ENCODE measurements around the gene AK5. TPM values are rescaled to one million over a fixed set of nuclear protein-coding genes. Genes with fewer than 3 reads are reported as not detected.

AK5 gene
- polyA plus RNA-seq (2013) = 0.58 TPM

- H3K27me3 ChIP-seq (replicated peaks in 2 of 5; ENCODE audit: control insufficient read depth in 4 of 5, insufficient read depth in 5 of 5, low read length in 4 of 5) = peaks cover 0 to 48% (median 22%) of the 10 kb centered on the region in 5 experiments
- no peak within 1 kb of the TSS for H3K27ac ChIP-seq (ENCODE audit: insufficient read depth in 1 of 2, low read depth in 1 of 2, low read length in 2 of 2, poor library complexity in 1 of 2, severe bottlenecking in 2 of 2)
- ChIA-PET POLR2A (no interaction called here), CTCF (interaction anchor here (0.6 to 1.4 kb wide), 5 partner anchors 12 to 62 kb away, joined by 3 to 4 read pairs (median 3); no protein-coding TSS in a partner anchor)
- DNase-seq = peak in 2 of 3 donors; percentile 48 to 57
- no peaks in the 10 kb centered on the region for H3K9me3 ChIP-seq (ENCODE audit: control extremely low read depth in 1 of 5, control insufficient read depth in 4 of 5, insufficient read depth in 2 of 5, low read depth in 1 of 5, low read length in 4 of 5)
- H3K36me3 ChIP-seq (ENCODE audit: control insufficient read depth in 4 of 4, insufficient read depth in 4 of 4, low read length in 3 of 4) = no peaks in the 10 kb centered on the region
- H3K4me1 ChIP-seq (ENCODE audit: control extremely low read depth in 1 of 4, control insufficient read depth in 4 of 4, insufficient read depth in 4 of 4, low read length in 3 of 4) = peaks cover 9 to 36% (median 29%) of the 10 kb centered on the region in 4 experiments
- peak within 1 kb of the TSS; percentile 36 to 69 (median 65) for H3K4me3 ChIP-seq (ENCODE audit: control insufficient read depth in 1 of 7, extremely low read depth in 1 of 7, insufficient read depth in 4 of 7, low read depth in 2 of 7, low read length in 6 of 7)
- 1% methylated on average over 43 of the region's 71 CpGs for WGBS (ENCODE audit: insufficient coverage)
These were observed at the start of gene AK5 for GRCh38 chr1:77281491-77282186. AK5 (plus strand) TSS chr1:77282019; CDS start chr1:77282314, 295 bp downstream.

- no peak for DNase-seq
- Histone ChIP-seq H3K27me3 (replicated peaks in 2 of 5; ENCODE audit: control insufficient read depth in 4 of 5, insufficient read depth in 5 of 5, low read length in 4 of 5) (no peaks in the 10 kb centered on the region), H3K4me3 (ENCODE audit: control insufficient read depth in 1 of 7, extremely low read depth in 1 of 7, insufficient read depth in 4 of 7, low read depth in 2 of 7, low read length in 6 of 7) (no peak overlapping the region), H3K4me1 (ENCODE audit: control extremely low read depth in 1 of 4, control insufficient read depth in 4 of 4, insufficient read depth in 4 of 4, low read length in 3 of 4) (peaks cover under 1 to 5% (median 2%) of the 10 kb centered on the region in 4 experiments), H3K9me3 (ENCODE audit: control extremely low read depth in 1 of 5, control insufficient read depth in 4 of 5, insufficient read depth in 2 of 5, low read depth in 1 of 5, low read length in 4 of 5) (peaks cover 0 to 7% (median 2%) of the 10 kb centered on the region in 5 experiments), H3K36me3 (ENCODE audit: control insufficient read depth in 4 of 4, insufficient read depth in 4 of 4, low read length in 3 of 4) (no peaks in the 10 kb centered on the region), H3K27ac (ENCODE audit: insufficient read depth in 1 of 2, low read depth in 1 of 2, low read length in 2 of 2, poor library complexity in 1 of 2, severe bottlenecking in 2 of 2) (no peak overlapping the region)
- WGBS (ENCODE audit: insufficient coverage) = no CpG with 5 or more reads among the region's 1 CpG
- CTCF ChIA-PET = no interaction called here
- POLR2A ChIA-PET = no interaction called here
These were observed 49.0 kb upstream of the AK5 start for GRCh38 chr1:77232829-77233228.

- no peak for DNase-seq
- Histone ChIP-seq H3K4me3 (ENCODE audit: control insufficient read depth in 1 of 7, extremely low read depth in 1 of 7, insufficient read depth in 4 of 7, low read depth in 2 of 7, low read length in 6 of 7) (no peak overlapping the region), H3K4me1 (ENCODE audit: control extremely low read depth in 1 of 4, control insufficient read depth in 4 of 4, insufficient read depth in 4 of 4, low read length in 3 of 4) (no peaks in the 10 kb centered on the region), H3K9me3 (ENCODE audit: control extremely low read depth in 1 of 5, control insufficient read depth in 4 of 5, insufficient read depth in 2 of 5, low read depth in 1 of 5, low read length in 4 of 5) (peaks cover 0 to 7% (median 2%) of the 10 kb centered on the region in 5 experiments), H3K36me3 (ENCODE audit: control insufficient read depth in 4 of 4, insufficient read depth in 4 of 4, low read length in 3 of 4) (no peaks in the 10 kb centered on the region), H3K27ac (ENCODE audit: insufficient read depth in 1 of 2, low read depth in 1 of 2, low read length in 2 of 2, poor library complexity in 1 of 2, severe bottlenecking in 2 of 2) (no peak overlapping the region), H3K27me3 (replicated peaks in 2 of 5; ENCODE audit: control insufficient read depth in 4 of 5, insufficient read depth in 5 of 5, low read length in 4 of 5) (no peaks in the 10 kb centered on the region)
- ChIA-PET POLR2A (no interaction called here), CTCF (no interaction called here)
- 100% methylated on average over 1 of the region's 1 CpG for WGBS (ENCODE audit: insufficient coverage)
These were observed 47.7 kb upstream of the AK5 start for GRCh38 chr1:77234096-77234495.

GRCh38 chr1:77234943-77235342 is 46.9 kb upstream of the AK5 start:
- no peak for DNase-seq
- no CpG with 5 or more reads among the region's 1 CpG for WGBS (ENCODE audit: insufficient coverage)
- POLR2A ChIA-PET = no interaction called here
- Histone ChIP-seq H3K4me1 (ENCODE audit: control extremely low read depth in 1 of 4, control insufficient read depth in 4 of 4, insufficient read depth in 4 of 4, low read length in 3 of 4) (peaks cover 0 to 7% (median 2%) of the 10 kb centered on the region in 4 experiments), H3K9me3 (ENCODE audit: control extremely low read depth in 1 of 5, control insufficient read depth in 4 of 5, insufficient read depth in 2 of 5, low read depth in 1 of 5, low read length in 4 of 5) (peaks cover 0 to 7% (median 2%) of the 10 kb centered on the region in 5 experiments), H3K27me3 (replicated peaks in 2 of 5; ENCODE audit: control insufficient read depth in 4 of 5, insufficient read depth in 5 of 5, low read length in 4 of 5) (no peaks in the 10 kb centered on the region), H3K4me3 (ENCODE audit: control insufficient read depth in 1 of 7, extremely low read depth in 1 of 7, insufficient read depth in 4 of 7, low read depth in 2 of 7, low read length in 6 of 7) (no peak overlapping the region), H3K36me3 (ENCODE audit: control insufficient read depth in 4 of 4, insufficient read depth in 4 of 4, low read length in 3 of 4) (no peaks in the 10 kb centered on the region), H3K27ac (ENCODE audit: insufficient read depth in 1 of 2, low read depth in 1 of 2, low read length in 2 of 2, poor library complexity in 1 of 2, severe bottlenecking in 2 of 2) (no peak overlapping the region)
- CTCF ChIA-PET = no interaction called here

GRCh38 chr1:77238462-77238861 is 43.4 kb upstream of the AK5 start:
- no peaks in the 10 kb centered on the region for H3K27me3 ChIP-seq (replicated peaks in 2 of 5; ENCODE audit: control insufficient read depth in 4 of 5, insufficient read depth in 5 of 5, low read length in 4 of 5)
- 86% methylated on average over 1 of the region's 1 CpG for WGBS (ENCODE audit: insufficient coverage)
- peaks cover 0 to 7% (median 0%) of the 10 kb centered on the region in 5 experiments for H3K9me3 ChIP-seq (ENCODE audit: control extremely low read depth in 1 of 5, control insufficient read depth in 4 of 5, insufficient read depth in 2 of 5, low read depth in 1 of 5, low read length in 4 of 5)
- peaks cover 0 to 10% (median 2%) of the 10 kb centered on the region in 4 experiments for H3K4me1 ChIP-seq (ENCODE audit: control extremely low read depth in 1 of 4, control insufficient read depth in 4 of 4, insufficient read depth in 4 of 4, low read length in 3 of 4)
- H3K36me3 ChIP-seq (ENCODE audit: control insufficient read depth in 4 of 4, insufficient read depth in 4 of 4, low read length in 3 of 4) = no peaks in the 10 kb centered on the region
- CTCF ChIA-PET = no interaction called here
- POLR2A ChIA-PET = no interaction called here
- DNase-seq = peak in 1 of 3 donors; percentile 13
- no peak overlapping the region for H3K27ac ChIP-seq (ENCODE audit: insufficient read depth in 1 of 2, low read depth in 1 of 2, low read length in 2 of 2, poor library complexity in 1 of 2, severe bottlenecking in 2 of 2)
- H3K4me3 ChIP-seq (ENCODE audit: control insufficient read depth in 1 of 7, extremely low read depth in 1 of 7, insufficient read depth in 4 of 7, low read depth in 2 of 7, low read length in 6 of 7) = no peak overlapping the region

GRCh38 chr1:77239311-77239710 is 42.5 kb upstream of the AK5 start:
- Histone ChIP-seq H3K4me1 (ENCODE audit: control extremely low read depth in 1 of 4, control insufficient read depth in 4 of 4, insufficient read depth in 4 of 4, low read length in 3 of 4) (peaks cover 0 to 10% (median 2%) of the 10 kb centered on the region in 4 experiments), H3K27ac (ENCODE audit: insufficient read depth in 1 of 2, low read depth in 1 of 2, low read length in 2 of 2, poor library complexity in 1 of 2, severe bottlenecking in 2 of 2) (peak overlapping the region in 1 of 2 experiments; percentile 40), H3K36me3 (ENCODE audit: control insufficient read depth in 4 of 4, insufficient read depth in 4 of 4, low read length in 3 of 4) (no peaks in the 10 kb centered on the region), H3K9me3 (ENCODE audit: control extremely low read depth in 1 of 5, control insufficient read depth in 4 of 5, insufficient read depth in 2 of 5, low read depth in 1 of 5, low read length in 4 of 5) (peaks cover 0 to 10% (median 0%) of the 10 kb centered on the region in 5 experiments), H3K27me3 (replicated peaks in 2 of 5; ENCODE audit: control insufficient read depth in 4 of 5, insufficient read depth in 5 of 5, low read length in 4 of 5) (no peaks in the 10 kb centered on the region), H3K4me3 (ENCODE audit: control insufficient read depth in 1 of 7, extremely low read depth in 1 of 7, insufficient read depth in 4 of 7, low read depth in 2 of 7, low read length in 6 of 7) (no peak overlapping the region)
- ChIA-PET CTCF (no interaction called here), POLR2A (no interaction called here)
- peak in 2 of 3 donors; percentile 60 to 73 for DNase-seq
- no CpG with 5 or more reads among the region's 3 CpGs for WGBS (ENCODE audit: insufficient coverage)

GRCh38 chr1:77245830-77246229 is 36.0 kb upstream of the AK5 start:
- no peaks in the 10 kb centered on the region for H3K4me1 ChIP-seq (ENCODE audit: control extremely low read depth in 1 of 4, control insufficient read depth in 4 of 4, insufficient read depth in 4 of 4, low read length in 3 of 4)
- WGBS (ENCODE audit: insufficient coverage) = 100% methylated on average over 1 of the region's 2 CpGs
- ChIA-PET POLR2A (no interaction called here), CTCF (interaction anchor here (0.9 kb wide), 1 partner anchor 35 kb away, joined by 4 read pairs; no protein-coding TSS in a partner anchor)
- H3K9me3 ChIP-seq (ENCODE audit: control extremely low read depth in 1 of 5, control insufficient read depth in 4 of 5, insufficient read depth in 2 of 5, low read depth in 1 of 5, low read length in 4 of 5) = peaks cover 0 to 28% (median 6%) of the 10 kb centered on the region in 5 experiments
- no peaks in the 10 kb centered on the region for H3K27me3 ChIP-seq (replicated peaks in 2 of 5; ENCODE audit: control insufficient read depth in 4 of 5, insufficient read depth in 5 of 5, low read length in 4 of 5)
- no peaks in the 10 kb centered on the region for H3K36me3 ChIP-seq (ENCODE audit: control insufficient read depth in 4 of 4, insufficient read depth in 4 of 4, low read length in 3 of 4)
- DNase-seq = no peak
- H3K4me3 ChIP-seq (ENCODE audit: control insufficient read depth in 1 of 7, extremely low read depth in 1 of 7, insufficient read depth in 4 of 7, low read depth in 2 of 7, low read length in 6 of 7) = no peak overlapping the region
- H3K27ac ChIP-seq (ENCODE audit: insufficient read depth in 1 of 2, low read depth in 1 of 2, low read length in 2 of 2, poor library complexity in 1 of 2, severe bottlenecking in 2 of 2) = no peak overlapping the region

All from common myeloid progenitor, CD34-positive (primary cell).